ENCODE measurements around the gene LTF.

DNA sequence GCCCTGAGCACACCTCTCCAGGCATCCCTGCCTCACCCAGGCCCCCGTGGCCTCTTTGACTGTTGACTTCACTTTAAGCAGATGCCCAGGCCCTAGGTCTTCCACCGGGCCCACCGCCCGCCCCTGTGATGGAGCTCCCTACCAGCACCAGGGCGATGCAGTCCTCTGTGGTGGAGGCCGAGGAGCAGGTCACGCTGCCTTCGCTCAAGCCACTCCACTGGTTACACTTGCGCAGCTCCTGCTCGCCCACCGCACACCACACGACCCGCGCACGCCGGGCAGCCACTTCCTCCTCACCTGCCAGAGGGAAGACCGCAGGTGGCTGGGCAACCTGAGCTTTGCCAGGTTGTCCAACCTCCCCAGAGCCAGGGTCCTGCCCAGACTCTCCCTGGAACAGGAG is 16.0 kb downstream of the LTF start:
- TF ChIP-seq, protein P1, sequence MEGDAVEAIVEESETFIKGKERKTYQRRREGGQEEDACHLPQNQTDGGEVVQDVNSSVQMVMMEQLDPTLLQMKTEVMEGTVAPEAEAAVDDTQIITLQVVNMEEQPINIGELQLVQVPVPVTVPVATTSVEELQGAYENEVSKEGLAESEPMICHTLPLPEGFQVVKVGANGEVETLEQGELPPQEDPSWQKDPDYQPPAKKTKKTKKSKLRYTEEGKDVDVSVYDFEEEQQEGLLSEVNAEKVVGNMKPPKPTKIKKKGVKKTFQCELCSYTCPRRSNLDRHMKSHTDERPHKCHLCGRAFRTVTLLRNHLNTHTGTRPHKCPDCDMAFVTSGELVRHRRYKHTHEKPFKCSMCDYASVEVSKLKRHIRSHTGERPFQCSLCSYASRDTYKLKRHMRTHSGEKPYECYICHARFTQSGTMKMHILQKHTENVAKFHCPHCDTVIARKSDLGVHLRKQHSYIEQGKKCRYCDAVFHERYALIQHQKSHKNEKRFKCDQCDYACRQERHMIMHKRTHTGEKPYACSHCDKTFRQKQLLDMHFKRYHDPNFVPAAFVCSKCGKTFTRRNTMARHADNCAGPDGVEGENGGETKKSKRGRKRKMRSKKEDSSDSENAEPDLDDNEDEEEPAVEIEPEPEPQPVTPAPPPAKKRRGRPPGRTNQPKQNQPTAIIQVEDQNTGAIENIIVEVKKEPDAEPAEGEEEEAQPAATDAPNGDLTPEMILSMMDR (IDR thresholded peaks at IDR 0.05 in 2 of 3, conservative IDR thresholded peaks at IDR 0.05 in 1 of 3; ENCODE audit: insufficient read depth in 2 of 3, low read depth in 1 of 3, low read length in 3 of 3): no peak
- no peak for TF ChIP-seq ZNF134 (CRISPR knock-in tag; conservative IDR thresholded peaks at IDR 0.05)
- no peak for TF ChIP-seq CHD1 (IDR thresholded peaks at IDR 0.05; ENCODE audit: low read length)
- no peak for TF ChIP-seq HMG20A (CRISPR knock-in tag; conservative IDR thresholded peaks at IDR 0.05)
- TF ChIP-seq JUNB (CRISPR knock-in tag; conservative IDR thresholded peaks at IDR 0.05): no peak
- TF ChIP-seq CBX1 (IDR thresholded peaks at IDR 0.05; ENCODE audit: low read depth): no peak
- no peak for TF ChIP-seq POU5F1 (IDR thresholded peaks at IDR 0.05; ENCODE audit: borderline replicate concordance, low read depth, low read length, partially characterized antibody)
- no peak for TF ChIP-seq MYC (IDR thresholded peaks at IDR 0.05; ENCODE audit: low read depth, low read length)
- TF ChIP-seq MYC (CRISPR knock-in tag; IDR thresholded peaks at IDR 0.05; ENCODE audit: borderline replicate concordance, low read depth): no peak
- TF ChIP-seq L3MBTL2 (IDR thresholded peaks at IDR 0.05): no peak
- TF ChIP-seq EZH2 (IDR thresholded peaks at IDR 0.05; ENCODE audit: borderline replicate concordance, low read depth, low read length): no peak
- no peak for TF ChIP-seq NR2C2 (CRISPR knock-in tag; IDR thresholded peaks at IDR 0.05)
- no peak for TF ChIP-seq NR2C2 (tag; IDR thresholded peaks at IDR 0.05)

Measured in K562 (cell line).